Choroid plexus epithelial cell (primary cell): ENCODE results near the gene NDUFS2.

ENCODE experiments used
- DNase-seq: peaks from one replicate; pipeline ENCODE4 v3.0.0-alpha.2; 2010; ENCODE audit warnings: low read depth
- H3K4me3 ChIP-seq: 2 replicates; pipeline ENCODE4 v1.5.1; 2011; ENCODE audit warnings: low read depth, mild to moderate bottlenecking, control low read depth, low read length, moderate library complexity
- TF ChIP-seq, protein P1 (sequence below): conservative IDR thresholded peaks from 2 replicates; pipeline ENCODE4 v1.5.1; 2011; ENCODE audit warnings: low read depth, mild to moderate bottlenecking, control low read depth, inconsistent platforms, low read length, moderate library complexity

The NDUFS2 gene

DNA sequence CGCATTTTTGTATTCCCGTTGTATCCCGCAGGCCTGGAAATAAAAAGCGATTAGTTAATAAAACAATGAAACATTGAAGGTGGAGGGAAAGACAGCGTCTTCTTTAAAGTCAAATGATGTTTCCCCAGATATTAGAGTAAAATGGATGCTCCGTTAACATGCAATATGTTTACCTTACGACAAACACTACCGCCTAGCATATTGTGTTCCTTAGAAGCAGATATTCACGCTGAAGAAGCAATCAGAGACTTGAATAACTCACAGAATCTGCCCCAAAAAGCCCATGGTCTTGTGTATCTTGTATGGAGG, 24.3 kb upstream of the NDUFS2 start:
- no peak for DNase-seq
- peak overlapping the region; percentile 98 for H3K4me3 ChIP-seq
- TF ChIP-seq, protein P1, sequence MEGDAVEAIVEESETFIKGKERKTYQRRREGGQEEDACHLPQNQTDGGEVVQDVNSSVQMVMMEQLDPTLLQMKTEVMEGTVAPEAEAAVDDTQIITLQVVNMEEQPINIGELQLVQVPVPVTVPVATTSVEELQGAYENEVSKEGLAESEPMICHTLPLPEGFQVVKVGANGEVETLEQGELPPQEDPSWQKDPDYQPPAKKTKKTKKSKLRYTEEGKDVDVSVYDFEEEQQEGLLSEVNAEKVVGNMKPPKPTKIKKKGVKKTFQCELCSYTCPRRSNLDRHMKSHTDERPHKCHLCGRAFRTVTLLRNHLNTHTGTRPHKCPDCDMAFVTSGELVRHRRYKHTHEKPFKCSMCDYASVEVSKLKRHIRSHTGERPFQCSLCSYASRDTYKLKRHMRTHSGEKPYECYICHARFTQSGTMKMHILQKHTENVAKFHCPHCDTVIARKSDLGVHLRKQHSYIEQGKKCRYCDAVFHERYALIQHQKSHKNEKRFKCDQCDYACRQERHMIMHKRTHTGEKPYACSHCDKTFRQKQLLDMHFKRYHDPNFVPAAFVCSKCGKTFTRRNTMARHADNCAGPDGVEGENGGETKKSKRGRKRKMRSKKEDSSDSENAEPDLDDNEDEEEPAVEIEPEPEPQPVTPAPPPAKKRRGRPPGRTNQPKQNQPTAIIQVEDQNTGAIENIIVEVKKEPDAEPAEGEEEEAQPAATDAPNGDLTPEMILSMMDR, result no peak

DNA sequence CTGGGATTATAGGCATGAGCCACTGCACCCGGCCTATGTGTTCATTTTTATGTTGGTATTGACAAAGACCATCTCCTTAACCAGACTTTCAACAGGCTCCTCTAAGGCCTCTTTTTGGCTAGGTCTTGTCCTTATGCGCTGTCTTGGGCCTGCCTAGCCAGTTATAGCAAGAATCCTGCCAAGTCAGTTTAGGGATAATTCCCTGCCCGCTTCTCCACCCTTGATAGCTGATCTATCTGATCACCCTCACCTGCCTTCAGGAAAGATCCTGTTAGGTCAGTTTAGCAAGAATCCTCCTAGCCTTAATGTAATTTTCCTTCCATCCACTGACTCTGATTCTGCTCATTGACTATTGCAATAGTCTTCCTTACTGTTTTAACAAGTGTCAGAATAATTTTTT, 22.5 kb upstream of the NDUFS2 start:
- TF ChIP-seq, protein P1, result no peak
- H3K4me3 ChIP-seq, result no peak overlapping the region
- no peak for DNase-seq

DNA sequence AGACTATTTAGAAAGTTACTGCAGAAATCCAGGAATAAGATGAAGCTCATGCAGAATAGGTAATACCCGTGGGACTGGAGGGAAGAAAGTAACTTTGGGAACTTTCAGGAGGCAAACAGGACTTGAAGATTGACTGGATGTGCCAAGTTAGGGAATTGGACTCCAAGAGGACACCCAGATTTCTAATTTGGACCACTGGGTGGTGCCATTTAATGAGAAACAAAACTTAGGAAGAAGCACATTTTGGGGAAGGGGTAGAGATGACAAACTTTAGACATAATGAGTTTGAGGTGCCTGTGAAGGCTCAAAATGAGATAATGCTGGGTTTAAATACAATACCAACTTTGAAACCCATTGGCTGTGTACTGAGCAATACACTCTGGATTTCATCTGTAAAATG, 21.5 kb upstream of the NDUFS2 start:
- H3K4me3 ChIP-seq, result no peak overlapping the region
- TF ChIP-seq, protein P1, result peak; percentile 56

DNA sequence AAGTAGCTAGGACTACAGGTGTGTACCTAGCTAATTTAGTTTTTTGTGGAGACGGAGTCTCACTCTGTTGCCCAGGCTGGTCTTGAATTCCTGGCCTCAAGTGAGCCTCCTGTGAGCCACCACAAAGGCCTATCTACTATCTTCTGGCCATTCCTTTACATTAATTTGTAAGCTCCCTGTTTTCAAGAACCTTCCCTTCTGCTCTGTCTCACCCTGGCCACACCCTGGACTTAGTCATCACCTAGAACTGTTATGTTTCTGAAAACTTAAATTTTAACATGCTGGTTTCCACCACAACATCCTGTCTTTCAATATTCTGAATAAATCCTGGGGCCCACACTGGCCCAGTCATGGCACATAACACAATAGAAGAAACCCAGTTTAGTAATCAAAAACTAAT, 20.0 kb upstream of the NDUFS2 start:
- H3K4me3 ChIP-seq, result no peak overlapping the region
- peak; percentile 57 for DNase-seq
- TF ChIP-seq, protein P1, result no peak

More for the DNA sequence above, 21.5 kb upstream of the NDUFS2 start:
- DNase-seq, result peak; percentile 54

DNA sequence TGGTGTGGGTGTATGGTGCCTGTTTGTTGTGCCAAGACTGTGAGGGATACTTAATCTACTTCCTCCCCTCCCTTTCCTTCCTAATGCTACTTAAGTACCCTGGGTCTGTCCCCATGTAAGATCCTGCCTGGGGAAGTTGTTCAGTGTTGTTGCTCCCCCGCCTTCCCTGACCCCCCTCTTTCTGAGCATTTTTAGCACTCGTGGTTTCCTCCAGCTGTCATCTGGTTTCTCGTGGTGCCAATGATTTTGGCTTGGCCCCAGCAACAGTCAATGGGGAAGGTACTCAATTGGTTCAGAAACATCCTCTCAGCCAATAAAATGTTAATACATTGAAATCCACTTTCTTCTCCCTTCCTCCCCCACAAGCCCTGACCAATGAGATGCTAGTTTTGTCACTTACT, 16.9 kb upstream of the NDUFS2 start:
- TF ChIP-seq, protein P1, result no peak
- H3K4me3 ChIP-seq, result no peak overlapping the region
- DNase-seq, result peak; percentile 97

DNA sequence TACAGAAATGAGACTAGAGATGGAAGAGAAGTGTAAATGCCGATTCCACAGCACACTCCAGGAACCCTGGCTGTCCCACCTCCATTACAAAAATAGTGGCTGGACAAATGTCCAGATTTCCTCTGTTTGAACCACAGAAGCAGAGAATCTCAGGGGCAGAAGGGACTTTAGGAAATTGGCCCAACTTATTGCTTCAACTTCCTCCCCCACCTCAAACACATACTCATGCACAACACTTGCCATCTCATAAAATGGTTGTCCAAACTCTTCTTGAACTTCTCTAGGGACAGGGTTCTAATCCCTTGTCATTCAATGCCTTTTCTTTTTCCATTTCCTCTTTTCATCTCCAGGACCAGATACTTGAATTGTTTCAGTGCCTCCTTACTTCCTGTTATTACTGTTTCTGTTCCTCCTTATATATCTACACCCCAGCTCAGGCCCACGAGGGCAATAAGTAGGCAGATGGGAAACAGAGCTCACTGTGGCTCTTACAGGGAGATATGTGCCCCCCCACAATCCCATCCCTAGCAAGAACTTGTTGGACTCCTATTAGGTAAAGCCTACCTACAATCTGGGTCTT, 16.3 kb upstream of the NDUFS2 start:
- DNase-seq, result no peak
- TF ChIP-seq, protein P1, result no peak
- H3K4me3 ChIP-seq, result no peak overlapping the region

DNA sequence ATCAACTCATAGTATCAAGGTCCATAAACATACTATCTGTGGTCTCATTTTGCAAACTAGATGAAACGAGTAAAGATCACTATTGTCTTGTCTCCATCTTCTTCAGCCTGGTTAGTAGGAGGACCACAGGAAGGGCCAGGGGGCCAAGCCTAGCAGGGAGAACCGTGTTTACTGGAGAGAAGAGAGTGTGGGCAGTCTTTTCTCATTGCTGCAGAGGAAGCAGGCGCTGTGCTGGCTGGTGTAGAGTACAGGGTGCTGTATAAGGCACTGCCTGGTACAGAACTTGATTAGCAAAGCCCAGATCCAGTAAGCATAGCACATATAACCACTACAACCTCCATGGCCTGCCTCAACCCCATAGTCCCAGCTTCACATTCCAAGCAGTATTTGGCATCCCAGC, 14.9 kb upstream of the NDUFS2 start:
- TF ChIP-seq, protein P1, result no peak
- H3K4me3 ChIP-seq, result no peak overlapping the region
- DNase-seq, result peak; percentile 50
